Measurements from ENCODE around the gene SULT1E1. TPM values are rescaled to one million over a fixed set of nuclear protein-coding genes. Genes with fewer than 3 reads are reported as not detected.

SULT1E1 gene
- total RNA-seq, 1 donor from 2014 or later: 0.30 TPM

GRCh38 chr4:69793732-69794131 is 66.2 kb downstream of the SULT1E1 start:
- DNase-seq (ENCODE audit: low read depth): no peak

Other genes with a start within 250 kb of the SULT1E1 start
- not detected in 2 replicates for gene UGT2A2, start 220.5 kb downstream of the SULT1E1 start, total RNA-seq
- not detected in 2 replicates for gene UGT2A1, start 206.9 kb downstream of the SULT1E1 start, total RNA-seq
- gene SULT1B1, start 99.5 kb downstream of the SULT1E1 start, total RNA-seq: not detected in 2 replicates
- not detected in 2 replicates for gene CSN1S1, start 70.9 kb upstream of the SULT1E1 start, total RNA-seq
- gene CSN2, start 105.6 kb upstream of the SULT1E1 start, total RNA-seq: not detected in 2 replicates
- not detected in 2 replicates for gene STATH, start 135.8 kb upstream of the SULT1E1 start, total RNA-seq
- gene HTN3, start 168.3 kb upstream of the SULT1E1 start, total RNA-seq: not detected in 2 replicates
- not detected in 2 replicates for gene HTN1, start 190.3 kb upstream of the SULT1E1 start, total RNA-seq